ENCODE results near the gene GJD4.

Gene GJD4

GRCh38 chr10:35580423-35580770 is 24.7 kb upstream of the GJD4 start:
- no peaks in the 10 kb centered on the region for H3K36me3 ChIP-seq (ENCODE audit: control insufficient read depth, insufficient read depth, low read length)
- H3K27me3 ChIP-seq (ENCODE audit: control insufficient read depth, insufficient read depth, low read length), result no peaks in the 10 kb centered on the region
- no peaks in the 10 kb centered on the region for H3K9me3 ChIP-seq (ENCODE audit: control insufficient read depth, low read length)
- no peak overlapping the region for H3K9ac ChIP-seq (ENCODE audit: low read length)
- H3K4me3 ChIP-seq (ENCODE audit: low read length), result no peak overlapping the region
- no peaks in the 10 kb centered on the region for H3K4me1 ChIP-seq (ENCODE audit: control insufficient read depth, insufficient read depth, low read length)

- Histone ChIP-seq H3K9ac (ENCODE audit: low read length) (no peak overlapping the region), H3K27me3 (ENCODE audit: control insufficient read depth, insufficient read depth, low read length) (no peaks in the 10 kb centered on the region), H3K36me3 (ENCODE audit: control insufficient read depth, insufficient read depth, low read length) (no peaks in the 10 kb centered on the region), H3K9me3 (ENCODE audit: control insufficient read depth, low read length) (no peaks in the 10 kb centered on the region), H3K4me3 (ENCODE audit: low read length) (no peak overlapping the region), H3K4me1 (ENCODE audit: control insufficient read depth, insufficient read depth, low read length) (peaks cover 3% of the 10 kb centered on the region)
Observed at GRCh38 chr10:35581655-35582054, 23.5 kb upstream of the GJD4 start.

DNA sequence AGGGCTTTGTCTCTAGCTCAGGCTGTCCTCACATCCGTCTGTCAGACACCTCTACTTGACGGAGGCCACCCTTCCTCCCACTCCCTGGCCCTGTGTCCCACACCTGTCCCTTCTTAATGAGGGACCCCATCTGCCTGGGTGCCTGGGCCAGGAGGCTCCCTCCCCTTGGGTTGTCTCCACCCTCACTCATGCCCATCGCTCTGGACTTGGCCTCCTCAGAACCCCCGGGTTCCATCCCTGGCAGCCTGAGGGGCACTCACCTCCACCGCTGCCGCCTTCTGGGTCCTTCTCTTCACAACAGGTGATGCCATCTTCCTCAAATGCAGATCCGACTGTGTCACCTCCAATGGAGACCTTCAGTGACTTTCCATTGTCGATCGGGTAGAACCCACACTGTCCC is 20.2 kb upstream of the GJD4 start:
- no peaks in the 10 kb centered on the region for H3K36me3 ChIP-seq (ENCODE audit: control insufficient read depth, insufficient read depth, low read length)
- no peaks in the 10 kb centered on the region for H3K9me3 ChIP-seq (ENCODE audit: control insufficient read depth, low read length)
- H3K4me1 ChIP-seq (ENCODE audit: control insufficient read depth, insufficient read depth, low read length), result peaks cover 3% of the 10 kb centered on the region
- no peak overlapping the region for H3K9ac ChIP-seq (ENCODE audit: low read length)
- no peak overlapping the region for H3K4me3 ChIP-seq (ENCODE audit: low read length)
- H3K27me3 ChIP-seq (ENCODE audit: control insufficient read depth, insufficient read depth, low read length), result no peaks in the 10 kb centered on the region

- Histone ChIP-seq H3K27me3 (ENCODE audit: control insufficient read depth, insufficient read depth, low read length) (no peaks in the 10 kb centered on the region), H3K9ac (ENCODE audit: low read length) (no peak overlapping the region), H3K36me3 (ENCODE audit: control insufficient read depth, insufficient read depth, low read length) (no peaks in the 10 kb centered on the region), H3K4me3 (ENCODE audit: low read length) (no peak overlapping the region), H3K9me3 (ENCODE audit: control insufficient read depth, low read length) (no peaks in the 10 kb centered on the region), H3K4me1 (ENCODE audit: control insufficient read depth, insufficient read depth, low read length) (peaks cover 3% of the 10 kb centered on the region)
Observed at GRCh38 chr10:35585356-35585755, 19.8 kb upstream of the GJD4 start.

DNA sequence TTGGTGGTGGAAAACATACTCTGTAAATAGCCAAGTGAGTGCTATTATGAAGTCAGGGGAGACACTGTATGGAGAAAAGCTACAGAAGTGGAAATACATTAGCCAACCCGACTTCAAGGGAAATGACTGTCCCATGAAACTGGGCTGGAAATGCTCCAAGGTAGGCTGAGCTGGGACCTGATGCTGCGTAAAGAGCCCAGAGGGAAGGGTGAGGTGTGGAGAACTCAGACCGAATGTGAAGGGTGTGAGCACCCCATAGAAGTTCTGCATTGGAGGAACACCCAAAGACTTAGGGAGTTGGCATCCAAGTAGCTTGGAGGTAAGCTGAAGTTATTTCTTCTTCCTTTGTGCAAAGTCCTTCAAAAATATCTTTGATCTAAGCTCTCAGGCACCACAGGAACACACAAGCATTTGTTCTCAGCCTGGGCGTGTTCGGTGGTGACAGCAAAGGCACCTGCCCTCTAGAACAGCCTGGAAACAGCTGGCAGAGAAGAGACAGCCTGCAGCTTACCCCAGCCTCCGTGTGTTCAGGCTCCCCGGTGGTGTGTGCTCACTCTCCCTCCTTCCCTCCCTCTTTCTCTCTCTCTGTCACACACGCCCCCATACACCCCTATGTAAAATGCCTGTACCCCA is 19.1 kb upstream of the GJD4 start:
- H3K4me1 ChIP-seq (ENCODE audit: control insufficient read depth, insufficient read depth, low read length), result peaks cover 3% of the 10 kb centered on the region
- H3K9ac ChIP-seq (ENCODE audit: low read length), result no peak overlapping the region
- H3K9me3 ChIP-seq (ENCODE audit: control insufficient read depth, low read length), result no peaks in the 10 kb centered on the region
- H3K36me3 ChIP-seq (ENCODE audit: control insufficient read depth, insufficient read depth, low read length), result no peaks in the 10 kb centered on the region
- no peaks in the 10 kb centered on the region for H3K27me3 ChIP-seq (ENCODE audit: control insufficient read depth, insufficient read depth, low read length)
- H3K4me3 ChIP-seq (ENCODE audit: low read length), result no peak overlapping the region

DNA sequence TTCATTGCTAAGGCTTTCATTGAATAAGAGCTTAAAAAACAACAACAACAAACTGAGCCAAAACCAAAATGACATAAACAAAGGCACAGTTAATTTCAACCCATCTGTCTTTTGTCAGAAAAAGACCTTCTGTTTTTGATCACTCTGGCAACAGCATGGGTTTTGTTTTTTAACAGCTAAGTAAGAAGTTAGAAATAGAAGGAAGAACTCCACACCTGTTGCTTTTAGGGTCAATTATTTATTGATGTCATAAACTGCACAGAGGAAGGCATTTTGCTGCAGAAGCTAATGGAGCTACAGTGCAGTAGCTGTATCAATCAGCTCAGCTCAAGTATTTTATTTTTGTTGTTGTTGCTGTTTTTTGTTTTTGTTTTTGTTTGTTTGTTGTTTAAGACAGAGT is 16.3 kb upstream of the GJD4 start:
- no peak overlapping the region for H3K4me3 ChIP-seq (ENCODE audit: low read length)
- no peak overlapping the region for H3K9ac ChIP-seq (ENCODE audit: low read length)
- peaks cover 3% of the 10 kb centered on the region for H3K4me1 ChIP-seq (ENCODE audit: control insufficient read depth, insufficient read depth, low read length)
- H3K36me3 ChIP-seq (ENCODE audit: control insufficient read depth, insufficient read depth, low read length), result no peaks in the 10 kb centered on the region
- H3K9me3 ChIP-seq (ENCODE audit: control insufficient read depth, low read length), result no peaks in the 10 kb centered on the region
- H3K27me3 ChIP-seq (ENCODE audit: control insufficient read depth, insufficient read depth, low read length), result no peaks in the 10 kb centered on the region

- Histone ChIP-seq H3K9ac (ENCODE audit: low read length) (no peak overlapping the region), H3K4me3 (ENCODE audit: low read length) (no peak overlapping the region), H3K27me3 (ENCODE audit: control insufficient read depth, insufficient read depth, low read length) (no peaks in the 10 kb centered on the region), H3K4me1 (ENCODE audit: control insufficient read depth, insufficient read depth, low read length) (no peaks in the 10 kb centered on the region), H3K9me3 (ENCODE audit: control insufficient read depth, low read length) (no peaks in the 10 kb centered on the region), H3K36me3 (ENCODE audit: control insufficient read depth, insufficient read depth, low read length) (no peaks in the 10 kb centered on the region)
Observed at GRCh38 chr10:35592441-35592840, 12.7 kb upstream of the GJD4 start.

GRCh38 chr10:35594115-35595079 is 10.7 kb upstream of the GJD4 start:
- H3K4me1 ChIP-seq (ENCODE audit: control insufficient read depth, insufficient read depth, low read length), result no peaks in the 10 kb centered on the region
- no peak overlapping the region for H3K4me3 ChIP-seq (ENCODE audit: low read length)
- no peaks in the 10 kb centered on the region for H3K27me3 ChIP-seq (ENCODE audit: control insufficient read depth, insufficient read depth, low read length)
- no peaks in the 10 kb centered on the region for H3K36me3 ChIP-seq (ENCODE audit: control insufficient read depth, insufficient read depth, low read length)
- H3K9ac ChIP-seq (ENCODE audit: low read length), result no peak overlapping the region
- H3K9me3 ChIP-seq (ENCODE audit: control insufficient read depth, low read length), result no peaks in the 10 kb centered on the region

DNA sequence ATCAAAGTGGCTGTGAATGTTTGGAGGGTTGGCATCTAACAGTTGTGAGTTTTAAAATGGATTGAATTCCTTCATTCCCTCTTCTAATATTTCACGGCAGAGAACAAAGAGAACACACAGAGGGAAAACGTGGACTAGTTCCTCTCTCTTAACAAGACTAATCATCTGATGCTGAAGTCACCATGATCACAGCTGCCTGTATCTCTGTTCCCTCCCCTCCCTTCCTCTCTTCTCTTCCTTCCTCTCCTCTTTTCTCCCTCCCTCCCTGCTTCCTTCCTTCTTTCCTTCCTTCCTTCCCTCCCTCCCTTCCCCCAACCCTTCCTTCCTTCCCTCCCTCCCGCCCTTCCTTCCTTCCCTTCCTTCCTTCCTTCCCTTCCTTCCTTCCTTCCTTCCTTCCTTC is 10.0 kb upstream of the GJD4 start:
- no peaks in the 10 kb centered on the region for H3K27me3 ChIP-seq (ENCODE audit: control insufficient read depth, insufficient read depth, low read length)
- H3K4me3 ChIP-seq (ENCODE audit: low read length), result no peak overlapping the region
- H3K9me3 ChIP-seq (ENCODE audit: control insufficient read depth, low read length), result no peaks in the 10 kb centered on the region
- no peaks in the 10 kb centered on the region for H3K4me1 ChIP-seq (ENCODE audit: control insufficient read depth, insufficient read depth, low read length)
- no peak overlapping the region for H3K9ac ChIP-seq (ENCODE audit: low read length)
- no peaks in the 10 kb centered on the region for H3K36me3 ChIP-seq (ENCODE audit: control insufficient read depth, insufficient read depth, low read length)

- Histone ChIP-seq H3K27me3 (ENCODE audit: control insufficient read depth, insufficient read depth, low read length) (no peaks in the 10 kb centered on the region), H3K36me3 (ENCODE audit: control insufficient read depth, insufficient read depth, low read length) (no peaks in the 10 kb centered on the region), H3K4me3 (ENCODE audit: low read length) (no peak overlapping the region), H3K4me1 (ENCODE audit: control insufficient read depth, insufficient read depth, low read length) (no peaks in the 10 kb centered on the region), H3K9me3 (ENCODE audit: control insufficient read depth, low read length) (no peaks in the 10 kb centered on the region), H3K9ac (ENCODE audit: low read length) (no peak overlapping the region)
Observed at GRCh38 chr10:35598379-35598778, 6.8 kb upstream of the GJD4 start.

DNA sequence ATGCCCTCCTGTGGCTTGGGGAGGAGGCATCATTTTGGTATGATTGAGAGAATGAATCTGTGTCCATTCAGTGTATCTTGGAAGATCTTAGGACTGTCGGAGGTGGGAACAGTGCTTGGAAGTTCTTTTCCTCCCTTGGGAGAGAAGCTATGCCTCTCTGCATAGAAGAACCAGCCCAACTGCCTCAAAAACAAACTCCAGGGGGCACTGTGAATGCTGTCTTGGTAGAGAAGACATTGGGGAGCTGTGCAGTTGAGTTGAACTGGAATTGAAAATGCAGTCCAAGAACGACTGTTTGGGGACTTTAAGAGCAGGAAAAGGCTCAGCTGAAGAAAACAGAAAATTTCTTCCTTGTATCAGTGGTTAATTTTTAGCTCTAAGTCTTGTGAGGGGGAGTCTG is 4.9 kb upstream of the GJD4 start:
- no peaks in the 10 kb centered on the region for H3K9me3 ChIP-seq (ENCODE audit: control insufficient read depth, low read length)
- H3K9ac ChIP-seq (ENCODE audit: low read length), result no peak overlapping the region
- H3K4me1 ChIP-seq (ENCODE audit: control insufficient read depth, insufficient read depth, low read length), result no peaks in the 10 kb centered on the region
- H3K4me3 ChIP-seq (ENCODE audit: low read length), result no peak overlapping the region
- no peaks in the 10 kb centered on the region for H3K36me3 ChIP-seq (ENCODE audit: control insufficient read depth, insufficient read depth, low read length)
- no peaks in the 10 kb centered on the region for H3K27me3 ChIP-seq (ENCODE audit: control insufficient read depth, insufficient read depth, low read length)

GRCh38 chr10:35606430-35606829 is 1.3 kb downstream of the GJD4 start:
- no peaks in the 10 kb centered on the region for H3K4me1 ChIP-seq (ENCODE audit: control insufficient read depth, insufficient read depth, low read length)
- no peak overlapping the region for H3K4me3 ChIP-seq (ENCODE audit: low read length)
- H3K9me3 ChIP-seq (ENCODE audit: control insufficient read depth, low read length), result no peaks in the 10 kb centered on the region
- H3K27me3 ChIP-seq (ENCODE audit: control insufficient read depth, insufficient read depth, low read length), result peaks cover 20% of the 10 kb centered on the region
- no peak overlapping the region for H3K9ac ChIP-seq (ENCODE audit: low read length)
- no peaks in the 10 kb centered on the region for H3K36me3 ChIP-seq (ENCODE audit: control insufficient read depth, insufficient read depth, low read length)
